NCI-H510A treated with DMSO at 0.1 percent for 48 hours (cell line): ENCODE results near the gene RRP7A.
"Not testable (repeated sequence)": the region's sequence is repeated elsewhere in the genome, so short reads cannot be mapped to it uniquely, and the experiment has no call there.

ENCODE experiments used
- DNase-seq: peaks from one replicate; lab custom pipeline; 2025; lab: John Stamatoyannopoulos, UW

Gene RRP7A

DNA sequence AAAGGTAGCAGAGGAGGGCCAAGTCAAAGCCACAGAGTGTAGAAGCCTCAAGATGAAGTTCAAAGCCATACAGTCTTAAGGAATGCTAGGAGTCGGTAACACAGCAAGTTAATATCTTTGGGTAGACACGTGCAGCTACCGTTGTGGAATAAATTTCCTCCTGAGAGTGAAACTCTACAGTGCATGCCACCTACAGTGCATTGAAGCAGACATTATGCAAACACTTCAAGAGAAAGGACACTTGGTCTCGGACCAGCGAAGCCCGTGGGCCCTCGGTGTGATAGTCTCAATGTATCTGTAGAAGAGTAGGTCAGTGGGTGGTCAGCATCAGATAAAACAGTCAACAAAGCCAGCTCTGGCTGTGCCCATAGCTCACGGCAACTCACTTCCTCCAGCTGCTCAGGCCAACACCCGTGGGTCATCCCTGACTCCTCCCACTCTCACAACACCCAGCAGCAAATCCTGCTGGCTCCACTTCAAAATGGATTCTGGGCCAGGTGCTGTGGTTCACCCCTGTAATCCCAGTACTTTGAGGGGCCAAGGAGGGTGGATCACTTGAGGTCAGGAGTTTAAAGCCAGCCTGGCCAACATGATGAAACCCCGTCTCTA, 24.0 kb downstream of the RRP7A start:
- not testable (repeated sequence) for DNase-seq

DNA sequence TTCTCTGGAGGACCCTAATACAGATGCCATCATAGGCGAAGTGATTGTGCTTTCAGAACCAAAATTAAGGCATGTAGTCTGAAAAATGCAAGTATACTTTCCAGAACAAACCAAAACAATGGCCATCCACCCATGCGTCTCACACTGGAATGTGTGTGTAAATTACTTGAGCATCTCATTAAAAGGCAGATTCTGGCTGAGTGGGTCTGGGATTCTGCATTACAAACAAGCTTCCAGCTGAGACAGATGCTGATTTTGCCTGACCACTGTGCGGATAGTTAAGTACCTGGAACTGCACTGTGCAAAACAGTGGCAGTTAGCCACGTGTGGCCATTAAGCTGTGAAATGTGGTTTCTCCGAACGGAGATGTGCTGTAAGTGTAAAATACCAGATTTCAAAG, 26.2 kb downstream of the RRP7A start:
- DNase-seq = no peak

DNA sequence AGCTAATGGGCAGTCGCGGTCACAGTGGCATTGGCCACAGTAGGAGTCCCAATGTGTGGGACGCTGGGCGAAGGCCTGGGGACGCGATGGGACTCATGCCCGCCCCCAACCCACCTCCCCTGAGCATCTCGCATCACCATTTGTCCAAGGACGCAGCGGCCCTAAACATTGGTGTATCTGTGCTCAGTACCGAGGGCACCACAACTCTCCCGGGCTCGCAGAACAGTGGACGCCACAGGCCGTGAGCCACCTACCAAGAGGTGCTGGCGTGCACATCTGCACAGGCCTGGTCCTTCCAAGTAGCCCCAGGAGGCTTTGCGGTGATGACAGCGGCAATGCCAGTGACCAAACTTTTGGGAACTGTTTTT, 27.3 kb downstream of the RRP7A start:
- no peak for DNase-seq

DNA sequence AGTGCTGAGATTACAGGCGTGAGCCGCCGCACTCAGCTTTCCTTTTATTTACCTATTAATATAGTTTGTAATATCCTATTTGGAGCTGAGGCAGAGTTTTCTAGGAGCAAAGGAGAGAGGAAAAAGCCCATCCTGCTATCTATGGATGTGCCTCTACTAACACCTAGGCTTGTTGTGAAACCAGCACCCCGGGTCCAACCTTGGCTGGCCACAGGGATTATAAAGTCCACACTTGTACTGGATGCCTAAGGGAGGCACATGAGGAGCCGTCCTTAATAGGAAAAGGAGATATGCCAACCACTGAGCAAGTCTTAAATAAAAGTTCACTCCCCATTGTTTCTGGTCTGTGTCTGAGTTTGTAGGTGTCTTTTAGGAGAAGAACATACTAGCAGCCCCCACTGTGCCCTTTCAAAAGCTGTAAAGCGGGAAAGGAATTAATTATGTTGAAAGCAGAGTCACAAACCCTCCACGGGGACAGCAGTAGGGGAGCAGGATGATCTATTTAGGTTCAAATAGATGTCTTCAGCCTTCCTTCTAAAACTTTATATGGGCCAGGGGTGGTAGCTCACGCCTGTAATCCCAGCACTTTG, 29.3 kb downstream of the RRP7A start:
- DNase-seq = no peak

DNA sequence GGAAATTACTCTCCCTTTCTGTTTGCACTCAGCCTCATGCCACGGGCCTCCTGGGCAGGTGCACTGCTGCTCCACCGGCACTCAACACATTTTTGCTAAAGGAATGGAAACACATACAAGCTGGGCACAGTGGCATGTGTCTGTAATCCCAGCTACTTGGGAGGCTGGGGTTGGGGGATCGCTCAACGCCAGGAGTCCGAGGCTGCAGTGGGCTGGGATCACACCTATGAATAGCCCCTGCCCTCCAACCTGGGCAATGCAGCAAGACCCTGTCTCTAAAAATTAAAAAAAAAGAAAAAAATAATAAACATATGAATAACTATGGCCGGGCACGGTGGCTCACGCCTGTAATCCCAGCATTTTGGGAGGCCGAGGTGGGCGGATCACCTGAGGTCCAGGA, 30.6 kb downstream of the RRP7A start:
- no peak for DNase-seq

DNA sequence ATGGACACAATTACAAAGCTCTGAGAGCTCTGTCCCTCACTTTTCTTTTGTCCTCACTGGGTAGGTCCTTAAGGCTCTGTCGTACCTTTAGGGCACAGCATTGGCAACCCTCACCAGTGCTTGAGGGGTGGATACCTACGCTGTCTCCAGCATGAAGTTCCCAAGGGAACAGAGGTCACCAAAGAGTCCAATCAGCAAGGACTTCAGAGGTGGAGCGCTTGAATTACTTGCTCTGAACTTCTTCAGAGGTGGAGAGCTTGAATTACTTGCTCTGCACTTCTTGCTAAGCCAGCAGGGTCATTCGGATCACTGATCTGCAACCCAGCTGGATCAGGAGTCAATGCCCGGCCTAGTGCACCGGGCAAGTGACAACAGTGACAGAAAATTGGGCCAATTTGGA, 35.1 kb downstream of the RRP7A start:
- no peak for DNase-seq

DNA sequence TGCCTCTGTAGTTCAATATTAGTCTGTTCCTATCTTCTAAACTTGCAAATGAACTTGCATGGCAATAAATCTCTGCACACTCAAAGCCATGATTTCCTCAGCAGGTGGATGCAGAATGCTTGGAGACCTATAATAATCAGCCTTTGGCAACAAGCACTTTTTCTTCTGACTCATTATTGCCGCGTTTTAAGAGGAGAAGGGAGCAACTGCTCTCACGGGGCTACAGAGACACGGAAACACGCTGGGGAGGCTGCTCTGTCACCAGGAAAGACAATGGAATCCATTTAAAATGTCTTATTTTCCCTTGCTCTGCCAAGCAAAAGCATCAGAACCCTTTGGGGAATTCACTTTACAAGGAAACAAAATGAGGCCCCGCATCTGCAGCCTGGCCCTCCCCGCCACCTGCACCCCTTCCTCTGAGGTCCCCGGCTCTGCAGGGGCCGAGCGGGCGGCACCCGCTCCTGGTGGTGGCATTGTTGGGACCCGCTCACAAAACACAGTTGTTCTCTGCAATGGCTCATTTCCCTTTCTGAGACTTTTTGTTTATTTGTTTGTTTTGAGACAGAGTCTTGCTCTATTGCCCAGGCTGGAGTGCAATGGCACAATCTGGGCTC, 35.9 kb downstream of the RRP7A start:
- not testable (repeated sequence) for DNase-seq

DNA sequence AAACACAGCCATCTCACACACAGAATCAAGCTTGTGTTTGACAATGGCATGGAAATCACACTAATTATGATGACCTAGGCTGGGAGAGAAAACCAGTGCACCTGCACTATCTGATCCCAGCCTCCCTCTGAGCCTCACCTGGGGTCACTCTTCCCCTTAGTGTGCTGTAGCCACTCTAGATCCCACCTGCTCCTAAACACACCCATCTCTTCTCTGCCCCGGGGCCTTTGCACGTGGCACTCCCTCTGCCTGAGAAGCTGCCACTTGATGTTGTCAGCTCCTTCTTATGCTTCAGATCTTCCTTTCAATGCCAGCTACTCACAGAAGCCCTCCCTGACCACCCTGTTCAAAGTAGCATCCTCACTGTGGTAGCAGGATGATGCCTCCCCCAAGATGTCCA, 44.5 kb downstream of the RRP7A start:
- no peak for DNase-seq

DNA sequence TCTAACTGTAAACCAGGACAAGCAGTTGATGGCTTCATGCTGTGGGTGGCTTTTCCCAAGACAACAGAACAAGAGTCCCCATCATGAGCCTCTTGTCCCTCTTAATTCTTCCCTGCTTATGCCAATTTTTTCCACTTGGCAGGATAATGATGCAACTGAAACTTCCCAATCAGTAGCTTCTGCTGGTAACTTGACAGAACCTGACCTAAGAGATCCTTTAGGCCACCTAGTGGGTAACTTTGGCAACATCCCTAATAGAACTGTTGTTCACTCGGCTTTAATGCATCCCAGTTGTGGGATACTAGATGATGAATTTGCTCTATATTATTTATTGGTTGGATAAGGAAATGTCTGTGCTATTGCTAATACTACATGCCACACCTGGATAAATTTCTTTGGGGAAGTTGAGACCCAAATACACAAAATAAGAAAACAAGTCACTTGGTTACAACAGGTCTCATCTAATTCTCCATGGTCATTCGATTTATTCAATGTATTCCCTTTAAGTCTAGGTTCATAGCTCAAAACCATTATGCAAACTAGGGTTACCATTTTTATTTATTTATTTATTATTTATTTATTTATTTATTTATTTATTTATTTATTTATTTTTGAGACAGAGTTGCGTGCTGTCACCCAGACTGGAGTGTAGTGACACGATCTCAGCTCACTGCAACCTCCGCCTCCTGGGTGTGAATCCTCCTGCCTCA, 46.0 kb downstream of the RRP7A start:
- DNase-seq = peak; percentile 46

DNA sequence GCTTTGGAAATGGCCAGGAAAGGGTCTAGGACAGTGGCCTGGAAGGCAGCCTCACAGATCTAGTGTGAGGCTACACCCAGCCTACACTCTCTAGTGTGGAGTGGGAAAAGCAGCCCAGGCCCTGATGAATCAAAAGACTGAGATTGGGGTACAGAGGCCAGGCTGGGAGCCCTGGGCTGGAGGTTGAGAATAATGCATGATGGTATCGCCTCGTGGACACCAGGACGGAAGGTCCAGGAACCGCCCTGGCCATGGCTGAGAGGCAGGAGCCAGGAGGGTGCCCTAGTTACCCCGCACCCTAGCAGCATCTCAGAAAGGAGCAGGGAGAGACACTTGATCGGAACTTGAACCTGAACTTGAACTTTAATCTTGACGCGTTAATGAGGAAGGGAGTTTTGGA, 46.9 kb downstream of the RRP7A start:
- no peak for DNase-seq

DNA sequence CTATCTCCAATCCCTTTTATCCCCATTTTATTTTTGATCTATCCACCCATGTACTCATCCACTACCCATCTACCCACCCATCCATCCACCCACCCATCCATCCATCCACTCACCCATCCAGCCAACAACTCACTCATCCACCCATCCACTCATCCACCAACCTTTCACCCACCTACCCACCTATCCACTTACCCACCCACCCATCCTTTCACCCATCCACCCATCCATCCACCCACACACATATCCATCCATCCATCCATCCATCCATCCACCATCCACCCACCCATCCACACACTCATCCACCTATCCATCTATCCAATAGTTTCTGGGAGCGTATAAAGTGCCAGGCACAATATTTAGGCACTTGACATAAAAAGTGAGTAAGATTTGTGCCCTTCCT, 48.2 kb downstream of the RRP7A start:
- DNase-seq = no peak

DNA sequence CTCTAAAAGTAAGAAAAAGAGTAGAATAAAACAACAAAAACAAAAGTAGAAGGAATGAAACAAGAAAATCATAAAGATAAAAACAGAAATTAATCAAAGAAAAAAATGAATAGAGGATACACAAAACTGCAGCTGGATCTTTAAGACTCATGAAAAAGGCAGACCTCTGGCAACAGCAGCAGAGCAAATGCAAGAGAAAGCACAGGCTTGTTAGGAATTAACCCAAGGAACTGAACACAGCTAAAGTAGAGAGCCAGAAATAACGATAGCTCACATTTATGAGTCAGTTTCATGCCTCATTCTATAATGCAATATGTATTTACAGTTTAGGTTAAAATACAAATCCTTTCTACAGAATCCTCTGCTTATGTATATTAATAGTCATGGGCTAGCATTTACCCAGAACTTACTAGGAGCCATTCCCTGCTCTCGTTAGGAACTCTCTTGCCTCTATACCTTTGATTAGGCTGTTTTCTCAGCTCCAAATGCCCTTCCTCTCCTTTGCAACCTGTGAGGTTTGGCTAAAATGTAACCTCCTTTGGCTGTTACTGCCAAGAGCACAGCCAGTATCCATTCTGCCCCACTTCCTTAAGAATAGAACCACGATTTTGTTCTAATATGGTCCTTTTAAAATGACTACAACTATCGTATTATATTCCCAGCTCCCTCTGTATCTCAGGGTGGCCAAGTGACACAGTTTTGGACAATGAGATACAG, 49.1 kb downstream of the RRP7A start:
- no peak for DNase-seq

DNA sequence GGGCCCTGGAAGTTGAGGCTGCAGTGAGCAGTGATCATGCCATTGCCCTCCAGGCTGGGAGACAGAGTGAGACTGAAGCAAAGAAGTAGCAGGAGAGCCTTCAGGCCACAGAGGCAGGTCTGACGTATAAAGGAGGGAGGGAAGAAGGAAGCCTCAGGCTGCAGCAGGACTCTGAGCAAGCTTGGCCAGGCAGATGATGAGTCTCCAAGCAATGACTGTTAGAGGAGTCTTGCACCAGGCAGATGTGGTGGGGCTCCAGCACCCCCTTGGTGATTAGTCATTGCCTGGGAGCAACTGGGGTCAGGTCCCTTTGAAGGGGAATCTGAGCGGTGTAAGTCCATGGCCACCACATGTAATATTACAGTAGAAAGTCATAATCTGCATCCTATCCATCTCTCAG, 50.8 kb downstream of the RRP7A start:
- DNase-seq = no peak

DNA sequence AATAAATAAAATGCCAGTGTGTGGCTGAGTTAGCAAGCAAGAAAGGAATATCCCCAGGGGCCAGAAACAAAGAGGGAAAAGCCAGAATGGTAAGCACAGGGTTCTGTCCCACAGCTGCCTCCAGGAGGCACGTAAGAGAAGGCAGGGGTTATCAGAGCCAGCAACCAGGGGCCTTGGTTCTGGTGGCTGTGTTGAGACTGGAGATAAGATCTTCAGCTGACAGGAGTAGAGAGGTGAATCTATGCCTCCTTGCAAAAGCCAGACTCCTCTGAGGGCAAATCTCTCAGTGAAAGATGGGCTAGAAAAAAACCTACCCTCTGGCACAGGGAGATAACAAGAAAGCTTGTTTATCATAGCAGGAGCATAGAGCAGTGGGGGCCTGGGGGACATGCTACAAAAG, 57.6 kb downstream of the RRP7A start:
- DNase-seq = peak; percentile 45

DNA sequence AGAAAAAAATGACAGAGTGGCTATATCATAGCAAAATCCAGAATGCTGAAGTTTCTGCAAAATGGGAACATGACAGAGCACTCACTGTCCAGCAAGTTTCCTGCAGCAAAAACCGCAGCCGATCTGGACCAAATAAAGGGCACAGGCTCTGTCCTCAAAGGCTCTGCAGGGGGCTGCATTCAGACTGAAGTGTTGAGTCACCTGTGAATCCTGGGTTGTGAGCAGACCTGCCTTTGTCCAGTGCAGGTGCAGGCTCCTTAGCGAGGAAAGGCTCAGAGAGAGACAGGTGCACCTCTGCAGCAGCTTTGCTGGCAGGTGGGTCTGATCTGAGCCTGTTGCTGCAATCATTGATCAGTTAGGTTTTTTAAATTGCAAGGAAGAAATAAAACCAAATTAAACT, 58.1 kb downstream of the RRP7A start:
- DNase-seq = peak; percentile 78
